Erythroblast (primary cell): ENCODE measurements around the gene ATP8B3.

Source experiments
- GATA1 ChIP-seq: IDR thresholded peaks from 2 replicates; pipeline ENCODE4 v1.6.1; 2011; ENCODE audit warnings: low read depth, mild to moderate bottlenecking, control low read depth, low read length, moderate library complexity
- POLR2A ChIP-seq: IDR thresholded peaks from 2 replicates; pipeline ENCODE4 v1.6.1; 2011; ENCODE audit warnings: mild to moderate bottlenecking, low read length

GRCh38 chr19:1780272-1780958, 31.7 kb downstream of the ATP8B3 start:
- TF ChIP-seq POLR2A (no peak), GATA1 (no peak)
